WTC11 (cell line): ENCODE results near the gene ZMAT3. TPM values are rescaled to one million over a fixed set of nuclear protein-coding genes. Genes with fewer than 3 reads are reported as not detected.

Source experiments
- ATAC-seq: fragments of 200-7000 bp; cut with Tn5 transposase; 2 replicates; pipeline ENCODE4 v1.10.0; 2021; ENCODE audit warnings: mild to moderate bottlenecking, moderate library complexity
- CTCF ChIA-PET: fragments of 300-600 bp; sonication (Branson Sonifier 250); formaldehyde crosslinking; loops from one replicate; lab custom pipeline; 2021; ENCODE audit warnings: antibody characterized with exemption; lab: Charles Lee
- POLR2A ChIA-PET: fragments of 350-600 bp; sonication (Branson Sonifier 250); formaldehyde crosslinking; loops from one replicate; lab custom pipeline; 2021; ENCODE audit warnings: antibody characterized with exemption; lab: Charles Lee
- DNase-seq: peaks from one replicate; pipeline ENCODE4 v3.0.0; 2021; ENCODE audit warnings: low spot score
- H3K27ac Mint-ChIP-seq: 2 replicates; pipeline ENCODE4 v1.8.0; 2021; ENCODE audit warnings: mixed read lengths
- H3K27me3 Mint-ChIP-seq: 2 replicates; pipeline ENCODE4 v1.8.0; 2021; ENCODE audit warnings: low read depth, mild to moderate bottlenecking, moderate library complexity, mixed read lengths
- H3K36me3 Mint-ChIP-seq: 2 replicates; pipeline ENCODE4 v1.8.0; 2021; ENCODE audit warnings: mixed read lengths
- H3K4me1 Mint-ChIP-seq: 2 replicates; pipeline ENCODE4 v1.8.0; 2022; ENCODE audit warnings: mixed read lengths
- H3K4me3 Mint-ChIP-seq: 2 replicates; pipeline ENCODE4 v1.8.0; 2021; ENCODE audit warnings: mild to moderate bottlenecking, moderate library complexity, mixed read lengths
- H3K9me3 Mint-ChIP-seq: 2 replicates; pipeline ENCODE4 v1.8.0; 2021; ENCODE audit warnings: mixed read lengths
- ATF3 ChIP-seq: sonication (generic); formaldehyde crosslinking; conservative IDR thresholded peaks from 2 replicates; pipeline ENCODE4 v1.8.1; 2022; ENCODE audit warnings: mild to moderate bottlenecking, missing genetic modification reagents
- CBFB ChIP-seq: sonication (generic); formaldehyde crosslinking; IDR thresholded peaks from 2 replicates; pipeline ENCODE4 v1.8.1; 2022; ENCODE audit warnings: mild to moderate bottlenecking, low read depth, missing genetic modification reagents
- CREB1 ChIP-seq: sonication (generic); formaldehyde crosslinking; IDR thresholded peaks from 2 replicates; pipeline ENCODE4 v1.8.0; 2023; ENCODE audit warnings: mild to moderate bottlenecking, missing genetic modification reagents
- CTCF ChIP-seq: fragments of 200-600 bp; IDR thresholded peaks from 2 replicates; pipeline ENCODE4 v1.8.0; 2022; ENCODE audit warnings: antibody characterized with exemption
- ESRRA ChIP-seq: sonication (generic); formaldehyde crosslinking; IDR thresholded peaks from 2 replicates; pipeline ENCODE4 v1.8.1; 2022; ENCODE audit warnings: mild to moderate bottlenecking, missing genetic modification reagents, borderline replicate concordance
- ETV6 ChIP-seq: sonication (generic); formaldehyde crosslinking; IDR thresholded peaks from 2 replicates; pipeline ENCODE4 v1.8.1; 2022; ENCODE audit warnings: mild to moderate bottlenecking, missing genetic modification reagents
- HMGXB4 ChIP-seq: sonication (generic); formaldehyde crosslinking; IDR thresholded peaks from 2 replicates; pipeline ENCODE4 v1.8.1; 2023; ENCODE audit warnings: mild to moderate bottlenecking, moderate library complexity, missing genetic modification reagents
- MAX ChIP-seq: sonication (generic); formaldehyde crosslinking; IDR thresholded peaks from 2 replicates; pipeline ENCODE4 v1.8.0; 2022; ENCODE audit warnings: mild to moderate bottlenecking, missing genetic modification reagents
- MLX ChIP-seq: sonication (generic); formaldehyde crosslinking; IDR thresholded peaks from 2 replicates; pipeline ENCODE4 v1.8.1; 2023; ENCODE audit warnings: mild to moderate bottlenecking, missing genetic modification reagents, moderate library complexity
- TCF7 ChIP-seq: sonication (generic); formaldehyde crosslinking; IDR thresholded peaks from 2 replicates; pipeline ENCODE4 v1.8.0; 2022; ENCODE audit warnings: mild to moderate bottlenecking, low read depth, missing genetic modification reagents, moderate library complexity
- ZMAT4 ChIP-seq: fragments of 250-450 bp; sonication (Bioruptor Pico); IDR thresholded peaks from 2 replicates; pipeline ENCODE4 v1.9.0; 2021; ENCODE audit warnings: mild to moderate bottlenecking
- ZNF416 ChIP-seq: fragments of 250-450 bp; sonication (Bioruptor Pico); IDR thresholded peaks from 2 replicates; pipeline ENCODE4 v1.9.0; 2021; ENCODE audit warnings: mild to moderate bottlenecking, inconsistent platforms
- ZNF423 ChIP-seq: fragments of 250-450 bp; sonication (Bioruptor Pico); IDR thresholded peaks from 2 replicates; pipeline ENCODE4 v2.1.2; 2022; ENCODE audit warnings: mild to moderate bottlenecking, moderate library complexity
- ZSCAN18 ChIP-seq: fragments of 250-450 bp; sonication (Bioruptor Pico); IDR thresholded peaks from 2 replicates; pipeline ENCODE4 v2.1.2; 2022; ENCODE audit warnings: mild to moderate bottlenecking, moderate library complexity
- total RNA-seq: library from RNA; stranded (reverse); gene quantifications from 3 replicates; pipeline ENCODE4 v1.2.3, GENCODE V29; 2021
- TF ChIP-seq, protein P1 (sequence below): sonication (generic); formaldehyde crosslinking; IDR thresholded peaks from 2 replicates; pipeline ENCODE4 v1.8.0; 2022; ENCODE audit warnings: mild to moderate bottlenecking, missing genetic modification reagents
- TF ChIP-seq, protein P2 (sequence below): sonication (generic); formaldehyde crosslinking; IDR thresholded peaks from 2 replicates; pipeline ENCODE4 v1.8.0; 2022; ENCODE audit warnings: mild to moderate bottlenecking, missing genetic modification reagents
- TF ChIP-seq, protein P3 (sequence below): fragments of 250-450 bp; sonication (Bioruptor Pico); IDR thresholded peaks from 2 replicates; pipeline ENCODE4 v1.8.0; 2021; ENCODE audit warnings: mild to moderate bottlenecking
- TF ChIP-seq, protein P4 (sequence below): sonication (generic); formaldehyde crosslinking; IDR thresholded peaks from 2 replicates; pipeline ENCODE4 v1.8.1; 2022; ENCODE audit warnings: mild to moderate bottlenecking, moderate library complexity, missing genetic modification reagents

ZMAT3 gene
- total RNA-seq, 1 experiment from 2014 or later: 24.1 TPM

DNA sequence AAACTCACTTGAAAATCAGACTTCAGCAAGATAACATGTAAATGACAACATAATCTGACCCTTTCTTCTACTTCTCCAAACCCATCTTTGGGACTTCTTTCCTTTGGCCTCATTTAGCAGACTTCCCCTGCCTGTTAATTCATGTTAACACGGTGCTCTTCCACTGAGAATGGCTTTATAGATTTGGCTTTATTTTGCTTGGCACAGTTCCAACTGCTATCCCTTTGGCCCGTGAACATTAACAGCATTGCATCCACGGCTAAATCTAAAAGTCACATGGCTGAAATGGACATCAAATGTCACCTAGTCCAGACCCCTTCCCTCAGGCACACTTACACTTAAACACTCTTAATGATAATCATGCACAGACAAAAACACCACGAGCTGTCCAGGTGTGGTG, 3.8 kb downstream of the ZMAT3 start (continued):
- TF ChIP-seq ATF3 (CRISPR knock-in tag) (no peak), HMGXB4 (no peak), CTCF (no peak)
- TF ChIP-seq, protein P1, sequence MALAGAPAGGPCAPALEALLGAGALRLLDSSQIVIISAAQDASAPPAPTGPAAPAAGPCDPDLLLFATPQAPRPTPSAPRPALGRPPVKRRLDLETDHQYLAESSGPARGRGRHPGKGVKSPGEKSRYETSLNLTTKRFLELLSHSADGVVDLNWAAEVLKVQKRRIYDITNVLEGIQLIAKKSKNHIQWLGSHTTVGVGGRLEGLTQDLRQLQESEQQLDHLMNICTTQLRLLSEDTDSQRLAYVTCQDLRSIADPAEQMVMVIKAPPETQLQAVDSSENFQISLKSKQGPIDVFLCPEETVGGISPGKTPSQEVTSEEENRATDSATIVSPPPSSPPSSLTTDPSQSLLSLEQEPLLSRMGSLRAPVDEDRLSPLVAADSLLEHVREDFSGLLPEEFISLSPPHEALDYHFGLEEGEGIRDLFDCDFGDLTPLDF (CRISPR knock-in tag): no peak

- Mint-ChIP-seq H3K4me3 (no peak overlapping the region), H3K27me3 (no peaks in the 10 kb centered on the region), H3K36me3 (peaks cover 16% of the 10 kb centered on the region), H3K9me3 (no peaks in the 10 kb centered on the region), H3K27ac (peak overlapping the region; percentile 30; the same call in 1 of the 2 replicates), H3K4me1 (peaks cover 24% of the 10 kb centered on the region)
- POLR2A ChIA-PET: no interaction called here
- ATAC-seq: no peak
- CTCF ChIA-PET: interaction anchor here (1.4 kb wide), 1 partner anchor 14 kb away, joined by 3 read pairs; no protein-coding TSS in a partner anchor
- no peak for TF ChIP-seq ZMAT4 (CRISPR knock-in tag)
- TF ChIP-seq CBFB (CRISPR knock-in tag): no peak
- no peak for TF ChIP-seq ESRRA (CRISPR knock-in tag)
- TF ChIP-seq, protein P2, sequence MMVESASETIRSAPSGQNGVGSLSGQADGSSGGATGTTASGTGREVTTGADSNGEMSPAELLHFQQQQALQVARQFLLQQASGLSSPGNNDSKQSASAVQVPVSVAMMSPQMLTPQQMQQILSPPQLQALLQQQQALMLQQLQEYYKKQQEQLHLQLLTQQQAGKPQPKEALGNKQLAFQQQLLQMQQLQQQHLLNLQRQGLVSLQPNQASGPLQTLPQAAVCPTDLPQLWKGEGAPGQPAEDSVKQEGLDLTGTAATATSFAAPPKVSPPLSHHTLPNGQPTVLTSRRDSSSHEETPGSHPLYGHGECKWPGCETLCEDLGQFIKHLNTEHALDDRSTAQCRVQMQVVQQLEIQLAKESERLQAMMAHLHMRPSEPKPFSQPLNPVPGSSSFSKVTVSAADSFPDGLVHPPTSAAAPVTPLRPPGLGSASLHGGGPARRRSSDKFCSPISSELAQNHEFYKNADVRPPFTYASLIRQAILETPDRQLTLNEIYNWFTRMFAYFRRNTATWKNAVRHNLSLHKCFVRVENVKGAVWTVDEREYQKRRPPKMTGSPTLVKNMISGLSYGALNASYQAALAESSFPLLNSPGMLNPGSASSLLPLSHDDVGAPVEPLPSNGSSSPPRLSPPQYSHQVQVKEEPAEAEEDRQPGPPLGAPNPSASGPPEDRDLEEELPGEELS (CRISPR knock-in tag): no peak
- TF ChIP-seq ZNF416 (CRISPR knock-in tag): no peak
- TF ChIP-seq, protein P3, sequence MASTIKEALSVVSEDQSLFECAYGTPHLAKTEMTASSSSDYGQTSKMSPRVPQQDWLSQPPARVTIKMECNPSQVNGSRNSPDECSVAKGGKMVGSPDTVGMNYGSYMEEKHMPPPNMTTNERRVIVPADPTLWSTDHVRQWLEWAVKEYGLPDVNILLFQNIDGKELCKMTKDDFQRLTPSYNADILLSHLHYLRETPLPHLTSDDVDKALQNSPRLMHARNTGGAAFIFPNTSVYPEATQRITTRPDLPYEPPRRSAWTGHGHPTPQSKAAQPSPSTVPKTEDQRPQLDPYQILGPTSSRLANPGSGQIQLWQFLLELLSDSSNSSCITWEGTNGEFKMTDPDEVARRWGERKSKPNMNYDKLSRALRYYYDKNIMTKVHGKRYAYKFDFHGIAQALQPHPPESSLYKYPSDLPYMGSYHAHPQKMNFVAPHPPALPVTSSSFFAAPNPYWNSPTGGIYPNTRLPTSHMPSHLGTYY (CRISPR knock-in tag): no peak
- no peak for TF ChIP-seq ZSCAN18 (CRISPR knock-in tag)
- no peak for TF ChIP-seq TCF7
- no peak for TF ChIP-seq CREB1 (CRISPR knock-in tag)
- TF ChIP-seq ETV6 (CRISPR knock-in tag): no peak
- TF ChIP-seq, protein P4, sequence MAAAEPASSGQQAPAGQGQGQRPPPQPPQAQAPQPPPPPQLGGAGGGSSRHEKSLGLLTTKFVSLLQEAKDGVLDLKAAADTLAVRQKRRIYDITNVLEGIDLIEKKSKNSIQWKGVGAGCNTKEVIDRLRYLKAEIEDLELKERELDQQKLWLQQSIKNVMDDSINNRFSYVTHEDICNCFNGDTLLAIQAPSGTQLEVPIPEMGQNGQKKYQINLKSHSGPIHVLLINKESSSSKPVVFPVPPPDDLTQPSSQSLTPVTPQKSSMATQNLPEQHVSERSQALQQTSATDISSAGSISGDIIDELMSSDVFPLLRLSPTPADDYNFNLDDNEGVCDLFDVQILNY (CRISPR knock-in tag): no peak
- no peak for TF ChIP-seq MAX
- no peak for TF ChIP-seq MLX (CRISPR knock-in tag)
- TF ChIP-seq ZNF423 (CRISPR knock-in tag): no peak
- no peak for DNase-seq
Observed at GRCh38 chr3:179067291-179067690, 4.3 kb downstream of the ZMAT3 start.
